Right lobe of liver (tissue), 4 donors: ENCODE data around the gene FLNB.

Experiments used
- CTCF ChIP-seq, 4 donors: fragments of 200-600 bp in 3 of 4; fragments of 450-650 bp in 1 of 4; IDR thresholded peaks; one replicate each; pipeline versions ENCODE4 v1.5.1 to v1.8.0; 2016 to 2022; ENCODE audit warnings: antibody characterized with exemption in 4 of 4, mild to moderate bottlenecking in 2 of 4
- POLR2A ChIP-seq: fragments of 450-650 bp; IDR thresholded peaks from one replicate; pipeline ENCODE4 v1.6.1; 2017; ENCODE audit warnings: antibody characterized with exemption, mild to moderate bottlenecking
- donor health status: DM: no; HTN: no; CAD: no.
- donor health status: DM: no; HTN: no; CAD: no.
- donor health status: DM: no; HTN: yes; CAD: no.

GRCh38 chr3:58120075-58120812, 112.0 kb downstream of the FLNB start:
- TF ChIP-seq CTCF (IDR thresholded peaks at IDR 0.05) (no peak), POLR2A (no peak)
